ENCODE measurements around the gene ZDHHC22. TPM values are rescaled to one million over a fixed set of nuclear protein-coding genes. Genes with fewer than 3 reads are reported as not detected.

ZDHHC22 gene
- total and polyA plus RNA-seq, 2 of the 13 experiments (the other 11 are each of a cell fraction or from before 2014, with no cell fraction given): not detected

DNA sequence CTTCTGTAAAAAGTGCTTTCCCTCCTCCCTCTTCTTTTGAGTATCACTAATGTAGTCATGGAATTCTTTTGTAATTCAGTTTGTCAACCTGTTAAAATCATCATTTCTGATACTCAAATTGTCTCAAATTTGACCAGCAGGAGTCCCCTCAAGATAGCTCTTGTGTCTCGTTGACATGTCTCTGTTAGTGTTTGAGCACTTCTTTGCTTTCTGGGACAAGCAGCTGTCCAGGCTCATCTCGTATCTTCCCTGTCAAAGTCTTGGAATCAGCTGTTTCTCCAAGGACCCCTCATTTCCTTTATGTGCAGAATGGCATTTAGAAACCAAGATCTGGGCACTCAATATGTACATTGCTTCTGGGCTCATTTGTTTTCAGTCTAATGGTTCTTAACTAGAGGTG is 32.8 kb downstream of the ZDHHC22 start:
- FAIRE-seq (no peak), ATAC-seq (no peak), DNase-seq (ENCODE audit: low spot score) (no peak)
- POLR2A ChIA-PET: no interaction called here
- no peak for TF ChIP-seq ZNF660 (CRISPR knock-in tag; IDR thresholded peaks at IDR 0.05; ENCODE audit: borderline replicate concordance, low read depth)
- TF ChIP-seq FOXK2 (IDR thresholded peaks at IDR 0.05): no peak
- no peak for TF ChIP-seq KDM6A (CRISPR knock-in tag; IDR thresholded peaks at IDR 0.05; ENCODE audit: low read depth)
- no peak for TF ChIP-seq ZNF562 (CRISPR knock-in tag; IDR thresholded peaks at IDR 0.05; ENCODE audit: borderline replicate concordance)
- TF ChIP-seq, protein P1, sequence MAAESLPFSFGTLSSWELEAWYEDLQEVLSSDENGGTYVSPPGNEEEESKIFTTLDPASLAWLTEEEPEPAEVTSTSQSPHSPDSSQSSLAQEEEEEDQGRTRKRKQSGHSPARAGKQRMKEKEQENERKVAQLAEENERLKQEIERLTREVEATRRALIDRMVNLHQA (CRISPR knock-in tag; IDR thresholded peaks at IDR 0.05): no peak
- TF ChIP-seq JUN (CRISPR knock-in tag; IDR thresholded peaks at IDR 0.05): no peak
- no peak for TF ChIP-seq NR1H2 (CRISPR knock-in tag; IDR thresholded peaks at IDR 0.05; ENCODE audit: borderline replicate concordance, low read depth)
- TF ChIP-seq CCDC6 (CRISPR knock-in tag; IDR thresholded peaks at IDR 0.05): no peak
- no peak for TF ChIP-seq MXI1 (IDR thresholded peaks at IDR 0.05; ENCODE audit: borderline replicate concordance, low read depth, low read length)
- no peak for TF ChIP-seq ZNF234 (CRISPR knock-in tag; conservative IDR thresholded peaks at IDR 0.05)
- TF ChIP-seq ZMYM4 (CRISPR knock-in tag; IDR thresholded peaks at IDR 0.05): no peak
- no peak for TF ChIP-seq ZNF546 (CRISPR knock-in tag; conservative IDR thresholded peaks at IDR 0.05)
- no peak for TF ChIP-seq BRD4 (CRISPR knock-in tag; IDR thresholded peaks at IDR 0.05)
- Histone ChIP-seq H4K20me1 (ENCODE audit: insufficient read depth, low read length) (no peaks in the 10 kb centered on the region), H3K27ac (ENCODE audit: extremely low read length, insufficient read depth, low read length) (no peak overlapping the region), H3K4me2 (ENCODE audit: low read depth, low read length) (no peak overlapping the region), H3K27me3 (ENCODE audit: control insufficient read depth in 1 of 2, insufficient read depth in 2 of 2, low read length in 2 of 2) (no peaks in the 10 kb centered on the region), H3K9me3 (ENCODE audit: low read length) (no peaks in the 10 kb centered on the region), H3K4me3 (replicated peaks in 1 of 3; ENCODE audit: insufficient read depth in 1 of 3, low read depth in 2 of 3, low read length in 3 of 3) (no peak overlapping the region), H3K4me1 (ENCODE audit: insufficient read depth, low read length) (no peaks in the 10 kb centered on the region), H3K36me3 (replicated peaks in 1 of 2; ENCODE audit: control insufficient read depth in 1 of 2, insufficient read depth in 2 of 2, low read length in 2 of 2) (peaks cover 8 to 53% of the 10 kb centered on the region in 2 experiments), H3K9ac (ENCODE audit: insufficient read depth, low read depth, low read length) (no peak overlapping the region), H3K79me2 (ENCODE audit: insufficient read depth, low read length) (no peaks in the 10 kb centered on the region), H2AFZ (ENCODE audit: low read length) (no peak overlapping the region)
- in situ Hi-C loops (cut with HindIII; ENCODE audit: extremely low pct_ligation_motif_present, low pct_unique_long_range_greater_than_20kb) (no loop called here), intact Hi-C loops (cut with micrococcal nuclease; ENCODE audit: unreplicated experiment) (no loop called here)
- CTCF ChIA-PET (ENCODE audit: low intra/inter-chr PET ratio, low total read pairs): no interaction called here
- BruUV-seq (replicated peaks): no TSS peak
- WGBS (ENCODE audit: low lambda C conversion rate): 95% methylated on average over 2 of the region's 2 CpGs

Measured in HepG2 (cell line).